Aorta (tissue), 5 donors: ENCODE measurements around the gene LRRC4C. TPM values are rescaled to one million over a fixed set of nuclear protein-coding genes. Genes with fewer than 3 reads are reported as not detected.

Experiments used
- ATAC-seq: fragments of 200-7000 bp; cut with Tn5 transposase; one replicate; pipeline ENCODE4 v1.9.1; 2022; ENCODE audit warnings: moderate library complexity; ENCODE audit not compliant: low FRiP score
- DNase-seq, 2 donors: peaks; one replicate each; pipeline ENCODE4 v3.0.0-alpha.2; 2020
- H3K27ac ChIP-seq, 2 donors: one replicate each; pipeline ENCODE4 v1.5.1; 2013; ENCODE audit warnings: low read length in 2 of 2, mild to moderate bottlenecking in 2 of 2, moderate library complexity in 2 of 2, control low read depth in 1 of 2, inconsistent platforms in 1 of 2, low read depth in 1 of 2
- H3K27me3 ChIP-seq, 2 donors: one replicate each; pipeline ENCODE4 v1.6.1; 2013; ENCODE audit warnings: control low read depth in 1 of 2, low read length in 1 of 2, mild to moderate bottlenecking in 1 of 2, moderate library complexity in 1 of 2; ENCODE audit not compliant: insufficient read depth in 2 of 2, control insufficient read depth in 1 of 2
- H3K36me3 ChIP-seq, 2 donors: one replicate each; pipeline ENCODE4 v1.6.1; 2013; ENCODE audit warnings: control low read depth in 1 of 2, low read length in 1 of 2, mild to moderate bottlenecking in 1 of 2; ENCODE audit not compliant: insufficient read depth in 2 of 2, control insufficient read depth in 1 of 2
- H3K4me1 ChIP-seq, 2 donors: one replicate each; pipeline ENCODE4 v1.6.1; 2013; ENCODE audit warnings: low read length in 2 of 2, control low read depth in 1 of 2, mild to moderate bottlenecking in 1 of 2, moderate library complexity in 1 of 2; ENCODE audit not compliant: insufficient read depth in 2 of 2, control insufficient read depth in 1 of 2
- H3K4me3 ChIP-seq, 2 donors: one replicate each; pipeline ENCODE4 v1.5.1; 2013; ENCODE audit warnings: low read length in 2 of 2, control low read depth in 1 of 2, mild to moderate bottlenecking in 1 of 2
- H3K9me3 ChIP-seq: one replicate; pipeline ENCODE4 v1.6.1; 2013; ENCODE audit warnings: mild to moderate bottlenecking, low read length; ENCODE audit not compliant: control insufficient read depth
- WGBS, 2 donors: extraction: QIAGEN DNeasy Blood & Tissue Kit; methylation state at CpG; one replicate each; pipeline ENCODE4 v1.1.7; 2013; 5-methylcytosine and 5-hydroxymethylcytosine counted together
- intact Hi-C, 2 donors: fragments of 100-400 bp; cut with DNase I; formaldehyde crosslinking; loops; one replicate each; pipeline versions ENCODE4 v1.14.2 to v1.15.0; 2022
- polyA plus RNA-seq, 2 donors: library from polyadenylated mRNA; stranded (reverse); fragments of 200-250 nt; gene quantifications; one replicate each; pipeline ENCODE4 v1.2.3, GENCODE V29; 2013
- total RNA-seq, 2 donors: library from RNA; stranded (reverse); fragmentation: NEBNext Ultra II Directional; extraction: Animal tissue kit (Norgen Biotek cat#: 25700); gene quantifications; one replicate each; pipeline ENCODE4 v1.2.1, GENCODE V29; 2021
- donor health status: healthy with polysubstance abuse.
- donor health status: Bipolar disorder and iron deficiency.
- donor health status: DM: no; HTN: no; CAD: no.
- donor health status: DM: no; HTN: no; CAD: no.
- donor health status: DM: yes; HTN: yes; CAD: no.

Gene LRRC4C
- total and polyA plus RNA-seq, 4 donors: 0.63 to 1.9 (median 0.97) TPM

DNA sequence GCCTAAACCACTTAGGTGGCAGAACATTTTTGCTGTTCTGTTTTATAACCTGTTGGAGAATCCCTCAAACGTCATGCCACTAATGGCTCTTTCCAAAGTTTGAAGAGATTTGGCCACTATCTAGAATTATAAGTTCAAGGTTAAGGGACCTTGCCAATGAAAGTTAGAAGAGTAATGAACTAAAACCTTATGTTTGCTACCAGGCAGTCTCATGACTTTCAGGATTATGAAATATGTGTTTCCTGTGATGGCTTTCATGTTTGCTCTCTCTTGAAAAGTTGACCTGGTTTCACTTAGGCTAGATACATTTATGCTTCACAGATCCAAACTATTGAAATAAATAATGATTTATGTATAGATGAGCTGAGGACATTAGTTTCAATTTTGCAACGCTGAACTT is 340.0 kb downstream of the LRRC4C start:
- WGBS, 2 donors: 58 to 68% methylated on average over 2 of the region's 2 CpGs
- intact Hi-C loops: no loop called here
- H3K4me1 ChIP-seq: no peaks in the 10 kb centered on the region
- no peak for DNase-seq
- H3K27ac ChIP-seq: no peak overlapping the region
- ATAC-seq: no peak
- no peaks in the 10 kb centered on the region for H3K36me3 ChIP-seq
- H3K4me3 ChIP-seq: no peak overlapping the region
- H3K27me3 ChIP-seq: no peaks in the 10 kb centered on the region
- H3K9me3 ChIP-seq: no peaks in the 10 kb centered on the region

DNA sequence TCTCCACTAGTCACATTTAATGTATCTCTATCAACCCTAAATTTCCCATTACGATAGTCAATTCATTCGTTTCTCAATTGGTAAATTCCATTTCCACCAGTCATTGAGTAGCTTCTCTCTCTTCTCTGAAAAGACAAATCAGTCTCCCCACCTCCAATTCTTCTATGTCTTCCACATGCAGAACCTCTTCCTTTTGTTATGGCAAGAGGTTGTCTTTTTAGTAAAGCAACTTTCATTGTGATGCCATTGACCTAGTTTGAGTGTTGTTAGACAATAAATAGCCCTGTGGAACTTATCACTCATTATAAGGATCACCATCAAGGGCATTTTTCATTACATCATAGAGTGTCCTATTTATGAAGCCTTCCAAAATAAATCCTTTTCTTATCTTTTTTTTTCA is 340.9 kb downstream of the LRRC4C start:
- H3K4me1 ChIP-seq: no peaks in the 10 kb centered on the region

DNA sequence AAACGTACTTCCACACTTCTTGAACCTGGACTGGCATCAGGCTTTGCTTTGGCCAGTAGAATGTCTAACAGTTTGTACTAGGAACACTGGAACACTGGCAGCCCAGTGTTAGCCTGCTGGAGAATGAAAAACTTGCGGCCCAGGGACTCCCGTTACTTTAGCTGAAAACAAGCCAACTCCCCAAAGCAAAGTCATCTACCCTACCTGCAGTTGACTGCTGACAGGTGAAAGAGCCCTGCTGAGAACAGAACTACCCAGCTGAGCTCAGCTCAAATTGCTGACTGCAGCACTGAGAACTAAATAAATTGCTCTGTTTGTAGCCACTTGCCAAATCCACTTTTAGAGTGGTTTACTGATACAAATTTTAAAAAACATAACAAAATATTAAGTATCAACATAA is 342.5 kb downstream of the LRRC4C start:
- intact Hi-C loops: no loop called here
- no peaks in the 10 kb centered on the region for H3K27me3 ChIP-seq
- DNase-seq: no peak
- no peaks in the 10 kb centered on the region for H3K9me3 ChIP-seq
- H3K4me3 ChIP-seq: no peak overlapping the region
- H3K4me1 ChIP-seq: no peaks in the 10 kb centered on the region
- ATAC-seq: no peak
- 41 to 54% methylated on average over 3 of the region's 3 CpGs for WGBS, 2 donors
- H3K36me3 ChIP-seq: no peaks in the 10 kb centered on the region
- no peak overlapping the region for H3K27ac ChIP-seq

More for the DNA sequence above, 340.9 kb downstream of the LRRC4C start:
- Histone ChIP-seq H3K27ac (no peak overlapping the region), H3K4me3 (no peak overlapping the region), H3K9me3 (no peaks in the 10 kb centered on the region), H3K27me3 (no peaks in the 10 kb centered on the region), H3K36me3 (no peaks in the 10 kb centered on the region)
- WGBS, 2 donors: 51 to 59% methylated on average over 2 of the region's 2 CpGs
- no peak for DNase-seq
- no peak for ATAC-seq
- intact Hi-C loops: no loop called here

DNA sequence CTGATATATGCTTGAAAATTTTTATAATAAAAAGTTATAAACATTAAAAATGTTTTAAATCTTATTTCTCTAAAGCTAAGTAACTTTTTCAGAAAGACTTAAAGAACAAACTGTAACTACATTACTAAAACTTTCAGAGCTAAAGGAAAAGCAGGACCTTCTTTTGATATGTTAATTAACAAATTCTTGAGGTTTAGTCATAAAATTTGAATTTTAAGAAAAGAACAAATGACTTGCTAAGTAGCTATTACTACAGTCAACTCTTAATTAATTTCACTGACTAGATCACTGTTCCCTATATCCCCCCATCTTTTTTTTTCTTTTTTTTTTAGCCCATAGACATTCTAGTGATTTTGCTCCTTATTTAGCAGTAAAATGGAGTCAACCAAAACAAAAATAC is 344.4 kb downstream of the LRRC4C start:
- H3K27me3 ChIP-seq: no peaks in the 10 kb centered on the region
- DNase-seq (no peak), ATAC-seq (no peak)
- H3K4me3 ChIP-seq: no peak overlapping the region
- no peaks in the 10 kb centered on the region for H3K9me3 ChIP-seq
- no peak overlapping the region for H3K27ac ChIP-seq
- no peaks in the 10 kb centered on the region for H3K36me3 ChIP-seq
- intact Hi-C loops: no loop called here
- no peaks in the 10 kb centered on the region for H3K4me1 ChIP-seq

DNA sequence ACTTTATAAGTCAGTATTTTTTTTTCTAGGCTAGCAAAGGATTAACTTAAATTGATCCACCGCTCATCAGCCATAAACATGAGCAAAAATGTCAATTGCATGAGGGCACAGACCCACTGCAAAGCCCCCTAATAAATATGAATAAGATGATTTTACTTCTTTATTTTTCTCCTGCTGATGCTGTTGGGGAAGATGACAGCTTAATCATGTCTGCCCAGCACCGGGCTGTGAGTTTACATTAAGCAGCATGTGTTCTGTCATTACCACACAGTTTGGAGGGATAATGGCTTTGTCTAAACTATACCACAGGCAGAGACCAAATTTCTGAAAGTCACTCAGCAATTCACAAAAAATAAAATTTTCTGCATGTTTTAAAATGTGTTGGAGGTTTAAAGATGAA is 346.3 kb downstream of the LRRC4C start:
- intact Hi-C loops: no loop called here
- WGBS, 2 donors: 44 to 54% methylated on average over 2 of the region's 2 CpGs
- no peak overlapping the region for H3K4me3 ChIP-seq

DNA sequence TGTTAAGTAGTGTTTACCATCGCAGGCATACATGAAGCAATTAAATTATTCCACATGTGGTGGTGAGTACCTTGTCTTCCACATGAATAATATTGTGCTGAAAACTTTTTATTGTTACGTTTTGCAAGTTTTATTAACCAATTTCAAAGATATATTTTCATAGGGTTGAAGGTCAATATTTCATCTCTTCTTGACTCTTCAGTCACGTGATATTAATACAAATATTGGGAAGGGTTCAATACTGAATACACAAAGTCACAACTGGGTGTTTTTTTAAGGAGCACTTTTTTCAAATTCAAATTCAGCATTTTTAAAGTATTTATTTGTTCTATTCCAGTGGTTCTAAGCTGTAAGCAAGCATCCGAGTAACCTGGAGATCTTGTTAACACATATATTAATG is 348.9 kb downstream of the LRRC4C start:
- no peaks in the 10 kb centered on the region for H3K4me1 ChIP-seq
- no peak overlapping the region for H3K27ac ChIP-seq
- intact Hi-C loops: no loop called here
- ATAC-seq (no peak), DNase-seq (no peak)
- no peak overlapping the region for H3K4me3 ChIP-seq
- no peaks in the 10 kb centered on the region for H3K36me3 ChIP-seq
- no peaks in the 10 kb centered on the region for H3K27me3 ChIP-seq
- 51 to 70% methylated on average over 4 of the region's 4 CpGs for WGBS, 2 donors
- no peaks in the 10 kb centered on the region for H3K9me3 ChIP-seq

More for the DNA sequence above, 346.3 kb downstream of the LRRC4C start:
- DNase-seq: no peak
- no peak overlapping the region for H3K27ac ChIP-seq
- H3K27me3 ChIP-seq: no peaks in the 10 kb centered on the region
- no peaks in the 10 kb centered on the region for H3K9me3 ChIP-seq
- no peak for ATAC-seq
- H3K4me1 ChIP-seq: no peaks in the 10 kb centered on the region
- no peaks in the 10 kb centered on the region for H3K36me3 ChIP-seq

DNA sequence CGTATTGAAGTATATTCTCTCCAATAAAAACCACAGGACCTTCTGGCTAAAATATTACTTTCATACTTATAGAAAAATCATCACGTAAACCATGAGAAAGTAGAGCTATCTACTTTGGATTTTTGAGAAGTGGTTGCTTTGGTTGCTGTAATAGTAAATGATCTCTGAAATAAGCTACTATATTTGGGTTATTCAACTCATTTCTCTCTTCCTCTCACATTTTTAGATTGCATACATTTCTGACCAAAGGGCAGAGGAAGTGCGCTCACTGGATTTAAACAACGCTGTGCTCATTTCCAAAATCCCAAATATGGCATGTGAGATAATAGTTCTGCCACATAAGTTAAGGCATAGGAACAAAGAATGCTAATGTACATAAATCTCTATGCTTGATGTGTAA is 357.0 kb downstream of the LRRC4C start:
- WGBS, 2 donors: 37 to 52% methylated on average over 4 of the region's 4 CpGs
- no peaks in the 10 kb centered on the region for H3K9me3 ChIP-seq
- no peak overlapping the region for H3K4me3 ChIP-seq
- no peaks in the 10 kb centered on the region for H3K4me1 ChIP-seq
- DNase-seq: no peak
- intact Hi-C loops: no loop called here
- no peak for ATAC-seq
- no peaks in the 10 kb centered on the region for H3K27me3 ChIP-seq
- no peaks in the 10 kb centered on the region for H3K36me3 ChIP-seq
- H3K27ac ChIP-seq: no peak overlapping the region

DNA sequence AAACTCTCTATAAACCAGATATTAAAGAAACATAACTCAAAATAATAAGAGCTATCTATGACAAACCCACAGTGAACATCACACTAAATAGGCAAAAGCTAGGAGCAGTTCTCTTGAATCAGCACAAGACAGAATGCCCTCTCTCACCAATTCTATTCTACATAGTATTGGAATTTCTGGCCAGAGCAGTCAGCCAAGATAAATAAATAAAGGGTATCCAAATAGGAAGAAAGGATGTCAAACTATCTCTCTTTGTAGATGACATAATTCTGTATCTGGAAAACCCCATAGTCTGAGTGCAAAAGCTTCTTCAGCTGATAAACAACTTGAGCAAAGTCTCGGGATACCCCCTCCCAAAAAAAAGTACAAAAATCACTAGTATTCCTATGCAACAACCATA is 359.8 kb downstream of the LRRC4C start:
- Histone ChIP-seq H3K27ac (no peak overlapping the region), H3K4me3 (no peak overlapping the region), H3K36me3 (no peaks in the 10 kb centered on the region), H3K27me3 (no peaks in the 10 kb centered on the region), H3K9me3 (no peaks in the 10 kb centered on the region), H3K4me1 (no peaks in the 10 kb centered on the region)
- ATAC-seq (no peak), DNase-seq (no peak)
- WGBS, 2 donors: 69 to 70% methylated on average over 1 of the region's 1 CpG
- intact Hi-C loops: no loop called here

DNA sequence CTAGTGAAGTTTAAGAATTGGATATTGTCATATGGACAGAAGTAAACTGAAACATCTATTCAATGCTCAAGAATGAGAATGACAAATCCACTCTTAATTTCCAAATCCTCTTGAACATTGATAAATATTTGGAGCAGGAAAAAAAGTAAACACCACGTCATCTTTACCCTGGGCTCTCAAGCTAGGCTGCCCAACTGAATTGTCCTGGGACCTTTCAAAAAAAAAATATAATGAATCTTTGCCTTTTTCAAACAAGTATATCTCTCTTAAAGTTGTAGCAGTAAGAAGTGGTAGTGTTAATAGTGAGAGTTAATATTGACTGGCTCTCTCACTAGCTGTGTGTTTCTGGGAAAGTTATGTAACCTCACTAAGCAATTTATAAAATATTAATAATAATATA is 374.3 kb downstream of the LRRC4C start:
- Histone ChIP-seq H3K27ac (no peak overlapping the region), H3K9me3 (no peaks in the 10 kb centered on the region), H3K4me1 (no peaks in the 10 kb centered on the region), H3K27me3 (no peaks in the 10 kb centered on the region), H3K36me3 (no peaks in the 10 kb centered on the region), H3K4me3 (no peak overlapping the region)
- ATAC-seq (no peak), DNase-seq (no peak)
- intact Hi-C loops: no loop called here
- 24 to 35% methylated on average over 1 of the region's 1 CpG for WGBS, 2 donors
